Bronchial epithelial cell (primary cell): ENCODE results near the gene VTI1A. TPM values are rescaled to one million over a fixed set of nuclear protein-coding genes. Genes with fewer than 3 reads are reported as not detected.

Experiments used
- DNase-seq: peaks from one replicate; pipeline ENCODE4 v3.0.0-alpha.2; 2010; ENCODE audit warnings: low read depth
- FAIRE-seq: peaks from 2 replicates; lab custom pipeline; 2011; peaks lifted over from hg19 to GRCh38; lab: Jason Lieb, UNC
- H3K27me3 ChIP-seq: 2 replicates; pipeline ENCODE4 v1.5.1; 2011; ENCODE audit warnings: low read length; ENCODE audit not compliant: control insufficient read depth, insufficient read depth
- H3K36me3 ChIP-seq: 2 replicates; pipeline ENCODE4 v1.5.1; 2011; ENCODE audit warnings: low read length; ENCODE audit not compliant: control insufficient read depth, insufficient read depth
- H3K4me3 ChIP-seq: 2 replicates; pipeline ENCODE4 v1.5.1; 2011; ENCODE audit warnings: mild to moderate bottlenecking, low read depth, low read length, control low read depth
- total RNA-seq: library from RNA; depleted of rRNA; stranded (reverse); fragments of >200 nt; gene quantifications from 2 replicates; pipeline ENCODE4 v1.2.1, GENCODE V29; 2014
- TF ChIP-seq, protein P1 (sequence below): IDR thresholded peaks from 2 replicates; pipeline ENCODE4 v1.5.1; 2011; ENCODE audit warnings: mild to moderate bottlenecking, moderate library complexity, low read length, control low read depth, inconsistent platforms; ENCODE audit not compliant: insufficient read depth, severe bottlenecking

VTI1A gene
- total RNA-seq, 1 donor from 2014 or later = 36.6 TPM

DNA sequence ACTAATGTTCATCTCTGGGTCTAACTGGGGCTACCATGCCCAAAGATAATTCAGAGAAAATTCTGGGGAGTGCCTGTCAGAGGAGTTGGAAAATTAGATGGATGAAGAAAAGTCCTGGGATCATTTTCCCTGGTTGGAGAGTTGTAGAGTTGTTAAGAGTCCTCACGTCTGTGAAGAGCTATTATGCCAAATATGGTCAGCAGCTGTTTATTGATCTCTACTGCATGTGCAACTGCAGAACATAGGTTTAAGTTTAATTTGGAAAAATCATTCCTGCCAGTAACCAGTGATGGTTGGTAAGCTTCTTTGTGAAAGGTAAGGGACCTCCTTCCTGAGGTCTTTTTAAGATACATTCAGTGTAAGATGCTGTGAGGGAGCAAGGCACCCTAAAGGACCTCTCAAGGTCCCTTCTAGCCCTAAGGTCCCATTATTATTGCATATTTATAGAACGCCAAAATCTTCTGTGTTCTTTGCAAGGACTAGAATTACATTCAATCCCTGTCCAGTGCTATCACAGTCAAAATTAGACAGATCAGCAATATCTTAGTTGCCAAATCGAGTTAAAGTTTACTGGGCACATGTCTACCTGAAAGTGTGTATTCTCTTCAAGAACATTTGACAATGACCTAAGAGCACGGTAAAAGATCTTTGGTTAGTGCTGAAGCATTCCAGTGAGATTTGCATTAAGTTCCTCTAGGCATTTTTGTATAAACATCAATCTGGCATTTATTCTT is 62.7 kb downstream of the VTI1A start:
- Histone ChIP-seq H3K27me3 (no peaks in the 10 kb centered on the region), H3K36me3 (no peaks in the 10 kb centered on the region), H3K4me3 (no peak overlapping the region)
- DNase-seq (no peak), FAIRE-seq (no peak)
- TF ChIP-seq, protein P1, sequence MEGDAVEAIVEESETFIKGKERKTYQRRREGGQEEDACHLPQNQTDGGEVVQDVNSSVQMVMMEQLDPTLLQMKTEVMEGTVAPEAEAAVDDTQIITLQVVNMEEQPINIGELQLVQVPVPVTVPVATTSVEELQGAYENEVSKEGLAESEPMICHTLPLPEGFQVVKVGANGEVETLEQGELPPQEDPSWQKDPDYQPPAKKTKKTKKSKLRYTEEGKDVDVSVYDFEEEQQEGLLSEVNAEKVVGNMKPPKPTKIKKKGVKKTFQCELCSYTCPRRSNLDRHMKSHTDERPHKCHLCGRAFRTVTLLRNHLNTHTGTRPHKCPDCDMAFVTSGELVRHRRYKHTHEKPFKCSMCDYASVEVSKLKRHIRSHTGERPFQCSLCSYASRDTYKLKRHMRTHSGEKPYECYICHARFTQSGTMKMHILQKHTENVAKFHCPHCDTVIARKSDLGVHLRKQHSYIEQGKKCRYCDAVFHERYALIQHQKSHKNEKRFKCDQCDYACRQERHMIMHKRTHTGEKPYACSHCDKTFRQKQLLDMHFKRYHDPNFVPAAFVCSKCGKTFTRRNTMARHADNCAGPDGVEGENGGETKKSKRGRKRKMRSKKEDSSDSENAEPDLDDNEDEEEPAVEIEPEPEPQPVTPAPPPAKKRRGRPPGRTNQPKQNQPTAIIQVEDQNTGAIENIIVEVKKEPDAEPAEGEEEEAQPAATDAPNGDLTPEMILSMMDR = no peak

DNA sequence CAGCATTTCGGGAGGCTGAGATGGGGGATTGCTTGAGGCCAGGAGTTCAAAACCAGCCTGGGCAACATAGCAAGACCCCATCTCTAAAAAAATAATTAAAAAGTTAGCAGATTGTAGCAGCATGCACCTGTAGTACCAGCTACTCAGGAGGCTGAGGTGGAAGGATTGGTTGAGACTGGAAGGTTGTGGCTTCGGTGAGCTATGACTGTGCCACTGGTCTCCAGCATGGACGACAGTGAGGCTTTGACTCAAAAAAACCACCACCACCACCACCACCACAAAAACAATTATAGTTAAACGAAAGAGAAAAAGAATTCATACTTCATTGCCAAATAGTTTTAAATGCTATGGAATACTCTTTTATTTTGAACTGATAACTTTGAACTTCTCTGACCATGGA is 63.4 kb downstream of the VTI1A start:
- TF ChIP-seq, protein P1 = no peak
- FAIRE-seq (no peak), DNase-seq (no peak)
- Histone ChIP-seq H3K4me3 (no peak overlapping the region), H3K27me3 (no peaks in the 10 kb centered on the region), H3K36me3 (no peaks in the 10 kb centered on the region)

DNA sequence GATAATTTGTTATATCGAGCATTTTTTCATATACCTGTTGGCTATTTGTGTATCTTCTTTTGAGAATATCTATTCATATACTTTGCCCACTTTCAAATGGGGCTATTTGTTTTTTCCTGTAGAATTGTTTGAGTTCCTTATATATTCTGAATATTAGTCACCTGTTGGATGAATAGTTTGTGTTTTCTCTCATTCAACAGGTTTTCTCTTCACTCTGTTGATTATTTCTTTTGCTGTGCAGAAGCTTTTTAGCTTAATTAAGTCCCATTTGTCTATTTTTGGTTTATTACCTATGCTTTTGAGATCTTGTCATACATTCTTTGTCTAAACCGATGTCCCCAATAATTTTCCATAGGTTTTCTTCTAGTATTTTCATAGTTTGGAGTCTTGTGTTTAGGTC is 65.3 kb downstream of the VTI1A start:
- TF ChIP-seq, protein P1 = no peak
- no peak overlapping the region for H3K4me3 ChIP-seq
- FAIRE-seq = no peak
- DNase-seq = no peak
- H3K27me3 ChIP-seq = no peaks in the 10 kb centered on the region
- no peaks in the 10 kb centered on the region for H3K36me3 ChIP-seq

DNA sequence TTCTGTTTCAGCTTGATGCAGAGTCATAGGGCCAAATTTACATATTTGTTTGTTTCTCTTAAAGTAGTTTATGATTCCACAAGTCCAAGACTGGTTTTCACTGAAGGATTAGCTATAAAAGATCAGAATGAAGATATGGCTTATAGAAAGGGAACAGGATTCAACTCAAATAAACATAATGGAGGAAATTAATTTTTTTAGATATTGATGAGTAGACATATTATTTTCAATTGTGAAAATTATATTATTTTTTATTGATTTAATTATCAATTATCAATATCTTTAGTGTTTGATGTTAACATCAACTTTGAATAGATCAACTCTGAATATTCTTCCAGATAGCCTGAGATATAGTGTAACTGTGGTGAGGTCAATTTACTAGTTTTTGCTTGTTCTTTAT is 68.1 kb downstream of the VTI1A start:
- no peak for FAIRE-seq
- TF ChIP-seq, protein P1 = no peak
- Histone ChIP-seq H3K4me3 (no peak overlapping the region), H3K36me3 (no peaks in the 10 kb centered on the region), H3K27me3 (no peaks in the 10 kb centered on the region)
- no peak for DNase-seq

DNA sequence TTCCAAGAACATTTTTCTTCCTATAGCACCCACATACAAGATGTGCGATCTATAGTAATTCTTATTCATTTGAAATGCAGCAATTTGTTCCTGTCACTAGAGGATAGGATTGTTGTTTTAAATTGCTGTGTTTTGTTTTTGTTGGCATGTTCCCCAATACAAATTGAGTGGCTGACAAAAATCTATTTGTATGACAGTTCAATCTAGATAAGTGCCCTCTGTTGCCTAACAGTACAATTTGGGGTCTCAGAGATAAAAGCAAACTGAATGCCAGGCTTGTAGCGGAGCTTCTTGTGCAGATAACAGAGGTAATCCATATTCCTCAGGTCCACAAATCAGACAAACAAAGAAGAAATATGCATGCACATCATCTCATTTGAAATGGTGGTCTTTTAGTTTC is 68.8 kb downstream of the VTI1A start:
- FAIRE-seq = no peak

More for the DNA sequence above, 68.8 kb downstream of the VTI1A start:
- H3K4me3 ChIP-seq = no peak overlapping the region
- no peak for DNase-seq
- TF ChIP-seq, protein P1 = no peak
- no peaks in the 10 kb centered on the region for H3K36me3 ChIP-seq
- H3K27me3 ChIP-seq = no peaks in the 10 kb centered on the region
